ENCODE data around the gene MMP25. TPM values are rescaled to one million over a fixed set of nuclear protein-coding genes. Genes with fewer than 3 reads are reported as not detected.

The MMP25 gene
- total RNA-seq, 1 donor from 2014 or later, result 0.13 TPM

- no peak for DNase-seq (ENCODE audit: low read depth in 2 of 2)
Measured at GRCh38 chr16:3091551-3091950, 45.2 kb downstream of the MMP25 start.

GRCh38 chr16:3092501-3092941 lies 46.2 kb downstream of the MMP25 start:
- no peak for DNase-seq (ENCODE audit: low read depth in 2 of 2)

- peak; percentile 45 to 69 for DNase-seq (ENCODE audit: low read depth in 2 of 2)
Measured at GRCh38 chr16:3094289-3095027, 48.1 kb downstream of the MMP25 start.

- DNase-seq (ENCODE audit: low read depth in 2 of 2), result peak in 1 of 2 donors; percentile 25
Measured at GRCh38 chr16:3095869-3096268, 49.5 kb downstream of the MMP25 start.

GRCh38 chr16:3096362-3096761 lies 50.0 kb downstream of the MMP25 start:
- DNase-seq (ENCODE audit: low read depth in 2 of 2), result no peak

GRCh38 chr16:3097266-3097665 lies 50.9 kb downstream of the MMP25 start:
- DNase-seq (ENCODE audit: low read depth in 2 of 2), result no peak

GRCh38 chr16:3098459-3099394 lies 52.4 kb downstream of the MMP25 start, which contains the start of gene ZSCAN10:
Gene ZSCAN10 (minus strand): TSS chr16:3099294. CDS start chr16:3092937, 6,357 bp downstream.
- no peak for DNase-seq (ENCODE audit: low read depth in 2 of 2)

- no peak for DNase-seq (ENCODE audit: low read depth in 2 of 2)
Measured at GRCh38 chr16:3099395-3099731, 53.0 kb downstream of the MMP25 start.

- DNase-seq (ENCODE audit: low read depth in 2 of 2), result peak; percentile 69 to 90
Measured at GRCh38 chr16:3099732-3100499, 53.6 kb downstream of the MMP25 start.

- peak in 1 of 2 donors; percentile 56 for DNase-seq (ENCODE audit: low read depth in 2 of 2)
Measured at GRCh38 chr16:3101018-3101840, 54.9 kb downstream of the MMP25 start.

- peak; percentile 36 to 82 for DNase-seq (ENCODE audit: low read depth in 2 of 2)
Measured at GRCh38 chr16:3101841-3102470, 55.6 kb downstream of the MMP25 start.

- DNase-seq (ENCODE audit: low read depth in 2 of 2), result peak; percentile 80 to 93
Measured at GRCh38 chr16:3106205-3106928, 60.0 kb downstream of the MMP25 start.

Other genes starting within 250 kb of the MMP25 start
- gene PRSS41, start 248.1 kb upstream of the MMP25 start, total RNA-seq, result not detected in 2 replicates
- gene PRSS21, start 229.3 kb upstream of the MMP25 start, total RNA-seq, result 0.89 and 1.8 TPM in 2 replicates
- 0.13 TPM in 1 of 2 replicates, not detected in the other for gene ZG16B, start 216.3 kb upstream of the MMP25 start, total RNA-seq
- gene PRSS22, start 188.4 kb upstream of the MMP25 start, total RNA-seq, result not detected in 2 replicates
- gene FLYWCH2, start 163.3 kb upstream of the MMP25 start, total RNA-seq, result 31.5 and 33.1 TPM in 2 replicates
- gene FLYWCH1, start 134.6 kb upstream of the MMP25 start, total RNA-seq, result 19.0 and 26.6 TPM in 2 replicates
- not detected in 2 replicates for gene KREMEN2, start 82.3 kb upstream of the MMP25 start, total RNA-seq
- gene PAQR4, start 77.2 kb upstream of the MMP25 start, total RNA-seq, result 4.8 and 7.4 TPM in 2 replicates
- gene PKMYT1, start 66.1 kb upstream of the MMP25 start, total RNA-seq, result 2.5 and 3.6 TPM in 2 replicates
- not detected in 2 replicates for gene CLDN9, start 33.6 kb upstream of the MMP25 start, total RNA-seq
- gene CLDN6, start 28.4 kb upstream of the MMP25 start, total RNA-seq, result not detected in 2 replicates
- gene TNFRSF12A, start 26.2 kb upstream of the MMP25 start, total RNA-seq, result 39.8 and 50.3 TPM in 2 replicates
- gene HCFC1R1, start 22.6 kb upstream of the MMP25 start, total RNA-seq, result 3.1 and 4.4 TPM in 2 replicates
- 22.2 and 24.3 TPM in 2 replicates for gene THOC6, start 22.5 kb upstream of the MMP25 start, total RNA-seq
- gene BICDL2, start 9.6 kb upstream of the MMP25 start, total RNA-seq, result not detected in 2 replicates
- gene IL32, start 19.1 kb downstream of the MMP25 start, total RNA-seq, result 52.0 and 53.5 TPM in 2 replicates
- gene ZSCAN10, start 52.7 kb downstream of the MMP25 start, total RNA-seq, result not detected in 2 replicates
- gene ZNF205, start 66.0 kb downstream of the MMP25 start, total RNA-seq, result 14.9 and 17.2 TPM in 2 replicates
- gene ZNF213, start 88.5 kb downstream of the MMP25 start, total RNA-seq, result 2.8 and 5.4 TPM in 2 replicates
- gene OR1F1, start 141.6 kb downstream of the MMP25 start, total RNA-seq, result not detected in 2 replicates
- 8.2 and 9.4 TPM in 2 replicates for gene ZNF200, start 188.6 kb downstream of the MMP25 start, total RNA-seq
- gene MEFV, start 210.1 kb downstream of the MMP25 start, total RNA-seq, result under 0.01 TPM in 1 of 2 replicates, not detected in the other
- gene ZNF263, start 236.9 kb downstream of the MMP25 start, total RNA-seq, result 31.2 and 46.8 TPM in 2 replicates

Data from dermis microvascular lymphatic vessel endothelial cell (primary cell).